GM19023 (cell line): Measurements from ENCODE around the gene ITGA8.
"Not testable (repeated sequence)": the region's sequence is repeated elsewhere in the genome, so short reads cannot be mapped to it uniquely, and the experiment has no call there.

Experiments used
- ATAC-seq: cut with Tn5 transposase; IDR thresholded peaks from one replicate; pipeline ENCODE4 v1.9.1; 2021; ENCODE audit warnings: mild to moderate bottlenecking, moderate library complexity; ENCODE audit not compliant: unreplicated experiment

ITGA8 gene

GRCh38 chr10:15624401-15625196, 95.1 kb downstream of the ITGA8 start:
- no peak for ATAC-seq

GRCh38 chr10:15620836-15621515, 98.7 kb downstream of the ITGA8 start:
- no peak for ATAC-seq

GRCh38 chr10:15620337-15620736, 99.4 kb downstream of the ITGA8 start:
- ATAC-seq: no peak

GRCh38 chr10:15609246-15609645, 110.5 kb downstream of the ITGA8 start:
- no peak for ATAC-seq

- no peak for ATAC-seq
These were observed 113.3 kb downstream of the ITGA8 start for GRCh38 chr10:15606377-15606776.

GRCh38 chr10:15605740-15606369, 113.9 kb downstream of the ITGA8 start:
- ATAC-seq: no peak

GRCh38 chr10:15603446-15604011, 116.2 kb downstream of the ITGA8 start:
- ATAC-seq: no peak

- no peak for ATAC-seq
These were observed 117.9 kb downstream of the ITGA8 start for GRCh38 chr10:15601819-15602218.

GRCh38 chr10:15595260-15595659, 124.5 kb downstream of the ITGA8 start:
- ATAC-seq: no peak

- no peak for ATAC-seq
These were observed 127.8 kb downstream of the ITGA8 start for GRCh38 chr10:15591937-15592336.

- no peak for ATAC-seq
These were observed 128.3 kb downstream of the ITGA8 start for GRCh38 chr10:15591431-15591830.

- ATAC-seq: no peak
These were observed 130.8 kb downstream of the ITGA8 start for GRCh38 chr10:15588635-15589508.

GRCh38 chr10:15588151-15588550, 131.6 kb downstream of the ITGA8 start:
- no peak for ATAC-seq

- no peak for ATAC-seq
These were observed 132.5 kb downstream of the ITGA8 start for GRCh38 chr10:15587271-15587670.

- peak; percentile 89 for ATAC-seq
These were observed 134.4 kb downstream of the ITGA8 start for GRCh38 chr10:15585303-15585715.

- ATAC-seq: not testable (repeated sequence)
These were observed 136.8 kb downstream of the ITGA8 start for GRCh38 chr10:15582972-15583371.

- ATAC-seq: no peak
These were observed 140.1 kb downstream of the ITGA8 start for GRCh38 chr10:15579605-15580004.

GRCh38 chr10:15572531-15573045, 147.1 kb downstream of the ITGA8 start:
- ATAC-seq: no peak

- no peak for ATAC-seq
These were observed 148.1 kb downstream of the ITGA8 start for GRCh38 chr10:15571575-15571974.

GRCh38 chr10:15570738-15571339, 148.9 kb downstream of the ITGA8 start:
- ATAC-seq: no peak
